ENCODE measurements around the gene ADGRA1.

GRCh38 chr10:133049639-133050038, 38.1 kb upstream of the ADGRA1 start:
- TF ChIP-seq RBFOX2 (IDR thresholded peaks at IDR 0.05; ENCODE audit: low read depth, low read length) (no peak), HDAC6 (IDR thresholded peaks at IDR 0.05; ENCODE audit: low read depth, low read length) (no peak), PBX3 (CRISPR knock-in tag; IDR thresholded peaks at IDR 0.05; ENCODE audit: borderline replicate concordance) (no peak), ZNF274 (CRISPR knock-in tag; IDR thresholded peaks at IDR 0.05) (no peak), ZNF781 (CRISPR knock-in tag; IDR thresholded peaks at IDR 0.05; ENCODE audit: borderline replicate concordance, not compliant biosample characterization) (no peak)

Measured in HepG2 (cell line).